Activated CD4-positive, alpha-beta T cell treated with anti-CD3 and anti-CD28 coated beads for 36 hours (primary cell): ENCODE data around the gene KLF5. TPM values are rescaled to one million over a fixed set of nuclear protein-coding genes. Genes with fewer than 3 reads are reported as not detected.

Experiments
- ATAC-seq: fragments of 200-7000 bp; cut with Tn5 transposase; one replicate; pipeline ENCODE4 v1.10.0; 2021; ENCODE audit warnings: mild to moderate bottlenecking, moderate library complexity
- CTCF ChIA-PET: fragments of 350-600 bp; sonication (Branson Sonifier 250); formaldehyde crosslinking; loops from one replicate; lab custom pipeline; 2021; ENCODE audit warnings: antibody characterized with exemption; lab: Charles Lee
- POLR2A ChIA-PET: fragments of 350-600 bp; sonication (Branson Sonifier 250); formaldehyde crosslinking; loops from one replicate; lab custom pipeline; 2021; ENCODE audit warnings: antibody characterized with exemption, inconsistent platforms; lab: Charles Lee
- DNase-seq: peaks from one replicate; pipeline ENCODE4 v3.0.0-alpha.2; 2020
- H3K27ac Mint-ChIP-seq: one replicate; pipeline ENCODE4 v1.8.0; 2021; ENCODE audit warnings: mixed read lengths
- H3K27me3 Mint-ChIP-seq: one replicate; pipeline ENCODE4 v1.8.0; 2021; ENCODE audit warnings: mixed read lengths
- H3K36me3 Mint-ChIP-seq: one replicate; pipeline ENCODE4 v1.8.0; 2021; ENCODE audit warnings: low read depth, mixed read lengths
- H3K4me1 Mint-ChIP-seq: one replicate; pipeline ENCODE4 v1.8.0; 2021; ENCODE audit warnings: mixed read lengths
- H3K4me3 Mint-ChIP-seq: one replicate; pipeline ENCODE4 v1.8.0; 2021; ENCODE audit warnings: mild to moderate bottlenecking, moderate library complexity, mixed read lengths
- H3K9me3 Mint-ChIP-seq: one replicate; pipeline ENCODE4 v1.8.0; 2021; ENCODE audit warnings: low read depth, mixed read lengths
- intact Hi-C, 2 experiments: fragments of 100-400 bp; cut with DNase I in 1 of 2; cut with micrococcal nuclease in 1 of 2; formaldehyde crosslinking; loops; one replicate each; pipeline versions ENCODE4 v1.14.2 to v1.15.1; 2022 to 2024; cut with DNase I, micrococcal nuclease
- total RNA-seq, 2 experiments: library from RNA; stranded (reverse); gene quantifications; one replicate each; pipeline ENCODE4 v1.2.3, GENCODE V29; 2021

KLF5 gene
- total RNA-seq, 2 experiments from 2014 or later, result 2.3 to 4.6 TPM

GRCh38 chr13:73109288-73109899 is 50.6 kb downstream of the KLF5 start:
- CTCF ChIA-PET, result no interaction called here
- Mint-ChIP-seq H3K9me3 (no peaks in the 10 kb centered on the region), H3K27me3 (no peaks in the 10 kb centered on the region), H3K27ac (no peak overlapping the region), H3K36me3 (no peaks in the 10 kb centered on the region), H3K4me3 (no peak overlapping the region), H3K4me1 (no peaks in the 10 kb centered on the region)
- DNase-seq (no peak), ATAC-seq (no peak)
- intact Hi-C loops, result no loop called here
- POLR2A ChIA-PET, result no interaction called here

- Mint-ChIP-seq H3K4me1 (no peaks in the 10 kb centered on the region), H3K27me3 (no peaks in the 10 kb centered on the region), H3K36me3 (no peaks in the 10 kb centered on the region), H3K27ac (no peak overlapping the region), H3K9me3 (no peaks in the 10 kb centered on the region), H3K4me3 (no peak overlapping the region)
- intact Hi-C loops, result no loop called here
- DNase-seq (no peak), ATAC-seq (no peak)
- CTCF ChIA-PET, result no interaction called here
- POLR2A ChIA-PET, result interaction anchor here (0.6 kb wide), 1 partner anchor 12 kb away, joined by 3 read pairs; no protein-coding TSS in a partner anchor
Measured at GRCh38 chr13:73109969-73110368, 51.2 kb downstream of the KLF5 start.

GRCh38 chr13:73110814-73111213 is 52.0 kb downstream of the KLF5 start:
- Mint-ChIP-seq H3K27me3 (no peaks in the 10 kb centered on the region), H3K4me1 (no peaks in the 10 kb centered on the region), H3K27ac (no peak overlapping the region), H3K9me3 (no peaks in the 10 kb centered on the region), H3K4me3 (no peak overlapping the region), H3K36me3 (no peaks in the 10 kb centered on the region)
- no peak for DNase-seq
- ChIA-PET POLR2A (no interaction called here), CTCF (interaction anchor here (0.5 kb wide), 1 partner anchor 85 kb away, joined by 3 read pairs; no protein-coding TSS in a partner anchor)
- intact Hi-C loops, result no loop called here
- ATAC-seq, result no peak

- Mint-ChIP-seq H3K27me3 (no peaks in the 10 kb centered on the region), H3K27ac (no peak overlapping the region), H3K4me1 (no peaks in the 10 kb centered on the region), H3K9me3 (no peaks in the 10 kb centered on the region), H3K36me3 (no peaks in the 10 kb centered on the region), H3K4me3 (no peak overlapping the region)
- POLR2A ChIA-PET, result no interaction called here
- DNase-seq (no peak), ATAC-seq (no peak)
- intact Hi-C loops, result no loop called here
- CTCF ChIA-PET, result interaction anchor here (0.5 to 0.6 kb wide), 2 partner anchors 85 to 118 kb away, joined by 3 to 5 read pairs; no protein-coding TSS in a partner anchor
Measured at GRCh38 chr13:73111331-73111730, 52.5 kb downstream of the KLF5 start.

GRCh38 chr13:73119612-73120011 is 60.8 kb downstream of the KLF5 start:
- H3K27me3 Mint-ChIP-seq, result no peaks in the 10 kb centered on the region
- ChIA-PET CTCF (interaction anchor here (0.5 kb wide), 1 partner anchor 1636 kb away, joined by 3 read pairs; no protein-coding TSS in a partner anchor), POLR2A (no interaction called here)
- no peaks in the 10 kb centered on the region for H3K9me3 Mint-ChIP-seq
- no peak overlapping the region for H3K4me3 Mint-ChIP-seq
- DNase-seq (no peak), ATAC-seq (no peak)
- no peaks in the 10 kb centered on the region for H3K36me3 Mint-ChIP-seq
- intact Hi-C loops, result no loop called here
- no peak overlapping the region for H3K27ac Mint-ChIP-seq
- H3K4me1 Mint-ChIP-seq, result no peaks in the 10 kb centered on the region
